Right lobe of liver (tissue), 4 donors: ENCODE results near the gene ANKRD23.
A peak's percentile ranks its signal among the peaks of the same experiment; 100 is the strongest.

ENCODE experiments used
- POLR2A ChIP-seq: fragments of 450-650 bp; IDR thresholded peaks from one replicate; pipeline ENCODE4 v1.6.1; 2017; ENCODE audit warnings: antibody characterized with exemption, mild to moderate bottlenecking
- TF ChIP-seq, protein P1 (sequence below), 4 donors: fragments of 200-600 bp in 3 of 4; fragments of 450-650 bp in 1 of 4; IDR thresholded peaks; one replicate each; pipeline versions ENCODE4 v1.5.1 to v1.8.0; 2016 to 2022; ENCODE audit warnings: antibody characterized with exemption in 4 of 4, mild to moderate bottlenecking in 2 of 4
- donor health status: DM: no; HTN: no; CAD: no.
- donor health status: DM: no; HTN: no; CAD: no.
- donor health status: DM: no; HTN: yes; CAD: no.

DNA sequence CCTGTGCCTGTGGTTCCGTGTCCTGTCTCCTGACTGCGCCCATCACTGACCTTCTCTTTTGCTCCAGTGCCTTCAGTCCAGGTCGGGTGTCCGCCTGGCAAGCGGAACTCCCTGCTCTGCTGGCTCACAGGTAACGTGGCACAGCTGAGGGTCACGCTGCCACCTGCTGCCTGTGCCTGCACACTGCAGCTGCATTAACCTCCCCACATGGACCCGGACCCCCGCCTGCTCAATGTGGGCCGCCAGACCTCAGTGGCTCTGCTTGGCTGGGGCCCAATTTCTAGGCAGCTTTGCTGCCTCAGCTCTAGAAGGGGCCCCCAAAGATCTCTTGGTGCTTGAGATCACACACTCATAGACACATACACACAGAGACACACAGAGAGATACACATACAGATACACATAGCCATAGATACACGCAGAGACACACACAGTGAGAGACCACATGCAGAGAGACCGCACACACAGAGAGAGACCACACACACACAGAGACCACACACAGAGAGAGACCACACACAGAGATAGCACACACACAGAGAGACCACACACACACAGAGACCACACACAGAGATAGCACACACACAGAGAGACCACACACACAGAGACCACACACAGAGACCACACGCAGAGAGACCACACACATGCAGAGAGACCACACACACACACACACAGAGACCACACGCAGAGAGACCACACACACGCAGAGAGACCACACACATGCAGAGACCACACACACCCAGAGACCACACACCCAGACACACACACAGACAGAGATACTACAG is 42.6 kb downstream of the ANKRD23 start:
- TF ChIP-seq, protein P1, sequence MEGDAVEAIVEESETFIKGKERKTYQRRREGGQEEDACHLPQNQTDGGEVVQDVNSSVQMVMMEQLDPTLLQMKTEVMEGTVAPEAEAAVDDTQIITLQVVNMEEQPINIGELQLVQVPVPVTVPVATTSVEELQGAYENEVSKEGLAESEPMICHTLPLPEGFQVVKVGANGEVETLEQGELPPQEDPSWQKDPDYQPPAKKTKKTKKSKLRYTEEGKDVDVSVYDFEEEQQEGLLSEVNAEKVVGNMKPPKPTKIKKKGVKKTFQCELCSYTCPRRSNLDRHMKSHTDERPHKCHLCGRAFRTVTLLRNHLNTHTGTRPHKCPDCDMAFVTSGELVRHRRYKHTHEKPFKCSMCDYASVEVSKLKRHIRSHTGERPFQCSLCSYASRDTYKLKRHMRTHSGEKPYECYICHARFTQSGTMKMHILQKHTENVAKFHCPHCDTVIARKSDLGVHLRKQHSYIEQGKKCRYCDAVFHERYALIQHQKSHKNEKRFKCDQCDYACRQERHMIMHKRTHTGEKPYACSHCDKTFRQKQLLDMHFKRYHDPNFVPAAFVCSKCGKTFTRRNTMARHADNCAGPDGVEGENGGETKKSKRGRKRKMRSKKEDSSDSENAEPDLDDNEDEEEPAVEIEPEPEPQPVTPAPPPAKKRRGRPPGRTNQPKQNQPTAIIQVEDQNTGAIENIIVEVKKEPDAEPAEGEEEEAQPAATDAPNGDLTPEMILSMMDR (IDR thresholded peaks at IDR 0.05) = peak; percentile 86 to 94 (median 92)
- no peak for TF ChIP-seq POLR2A
